ENCODE results near the gene DHCR7. TPM values are rescaled to one million over a fixed set of nuclear protein-coding genes. Genes with fewer than 3 reads are reported as not detected.

DHCR7 gene
- total RNA-seq, 4 donors from 2014 or later, result 8.3 to 32.0 (median 23.7) TPM

- DNase-seq, result no peak
- 82 to 90% methylated on average over 6 of the region's 6 CpGs for WGBS, 2 donors
- no peak overlapping the region for H3K4me3 ChIP-seq (replicated peaks in 1 of 3)
- no peaks in the 10 kb centered on the region for H3K27me3 ChIP-seq
- no peak for TF ChIP-seq POLR2A (IDR thresholded peaks at IDR 0.05)
- no peak for TF ChIP-seq CTCF (IDR thresholded peaks at IDR 0.05)
- intact Hi-C loops (cut with DNase I), result no loop called here
- H3K27ac ChIP-seq, result no peak overlapping the region
- no peaks in the 10 kb centered on the region for H3K9me3 ChIP-seq
- peaks cover 44 to 53% of the 10 kb centered on the region in 2 donors for H3K36me3 ChIP-seq
- no peaks in the 10 kb centered on the region for H3K4me1 ChIP-seq
Measured at GRCh38 chr11:71483692-71484091, 35.5 kb upstream of the DHCR7 start.

GRCh38 chr11:71482746-71483364 lies 34.7 kb upstream of the DHCR7 start:
- WGBS, 2 donors, result 94 to 97% methylated on average over 6 to 12 of the region's 13 CpGs
- H3K27ac ChIP-seq, result no peak overlapping the region
- H3K27me3 ChIP-seq, result no peaks in the 10 kb centered on the region
- intact Hi-C loops (cut with DNase I), result no loop called here
- no peak for TF ChIP-seq POLR2A (IDR thresholded peaks at IDR 0.05)
- TF ChIP-seq CTCF (IDR thresholded peaks at IDR 0.05), result no peak
- DNase-seq, result no peak
- H3K4me3 ChIP-seq (replicated peaks in 1 of 3), result no peak overlapping the region
- no peaks in the 10 kb centered on the region for H3K4me1 ChIP-seq
- no peaks in the 10 kb centered on the region for H3K9me3 ChIP-seq
- H3K36me3 ChIP-seq, result peaks cover 49 to 57% of the 10 kb centered on the region in 2 donors

- WGBS, 2 donors, result 94 to 97% methylated on average over 10 to 15 of the region's 18 CpGs
- Histone ChIP-seq H3K36me3 (peaks cover 49 to 60% of the 10 kb centered on the region in 2 donors), H3K4me1 (no peaks in the 10 kb centered on the region), H3K9me3 (no peaks in the 10 kb centered on the region), H3K4me3 (replicated peaks in 1 of 3) (no peak overlapping the region), H3K27me3 (no peaks in the 10 kb centered on the region), H3K27ac (no peak overlapping the region)
- DNase-seq, result no peak
- intact Hi-C loops (cut with DNase I), result no loop called here
- no peak for TF ChIP-seq CTCF (IDR thresholded peaks at IDR 0.05)
- TF ChIP-seq POLR2A (IDR thresholded peaks at IDR 0.05), result no peak
Measured at GRCh38 chr11:71482216-71482615, 34.0 kb upstream of the DHCR7 start.

GRCh38 chr11:71481101-71481960 lies 33.1 kb upstream of the DHCR7 start:
- Histone ChIP-seq H3K27me3 (no peaks in the 10 kb centered on the region), H3K36me3 (peaks cover 49 to 67% of the 10 kb centered on the region in 2 donors), H3K4me3 (replicated peaks in 1 of 3) (no peak overlapping the region), H3K4me1 (no peaks in the 10 kb centered on the region), H3K9me3 (no peaks in the 10 kb centered on the region), H3K27ac (no peak overlapping the region)
- TF ChIP-seq POLR2A (IDR thresholded peaks at IDR 0.05) (no peak), CTCF (IDR thresholded peaks at IDR 0.05) (no peak)
- DNase-seq, result no peak
- 93 to 96% methylated on average over 20 to 24 of the region's 24 CpGs for WGBS, 2 donors
- intact Hi-C loops (cut with DNase I), result no loop called here

GRCh38 chr11:71478528-71478840 lies 30.3 kb upstream of the DHCR7 start:
- Histone ChIP-seq H3K27me3 (no peaks in the 10 kb centered on the region), H3K4me1 (no peaks in the 10 kb centered on the region), H3K27ac (no peak overlapping the region), H3K36me3 (peaks cover 51 to 56% of the 10 kb centered on the region in 2 donors), H3K4me3 (replicated peaks in 1 of 3) (no peak overlapping the region), H3K9me3 (no peaks in the 10 kb centered on the region)
- intact Hi-C loops (cut with DNase I), result no loop called here
- TF ChIP-seq CTCF (IDR thresholded peaks at IDR 0.05) (no peak), POLR2A (IDR thresholded peaks at IDR 0.05) (no peak)
- WGBS, 2 donors, result 91 to 94% methylated on average over 11 of the region's 11 CpGs
- DNase-seq, result no peak
